Measurements from ENCODE around the gene ERG28.

The ERG28 gene

GRCh38 chr14:75660630-75661498, at the start of gene ERG28, which contains the start of gene TTLL5:
Gene ERG28, minus strand, starts transcription at chr14:75660876. Its CDS starts 3,374 bp downstream, at chr14:75657502.
Gene TTLL5, plus strand, starts transcription at chr14:75661246. Its CDS starts 1,904 bp downstream, at chr14:75663150.
- TF ChIP-seq ZFX (IDR thresholded peaks at IDR 0.05; ENCODE audit: borderline replicate concordance) (no peak), CTCF (IDR thresholded peaks at IDR 0.05) (no peak)
- H3K27ac ChIP-seq: peak within 1 kb of the TSS; percentile 93

GRCh38 chr14:75709207-75709812, 48.6 kb upstream of the ERG28 start:
- TF ChIP-seq CTCF (IDR thresholded peaks at IDR 0.05) (peak; percentile 87), ZFX (IDR thresholded peaks at IDR 0.05; ENCODE audit: borderline replicate concordance) (no peak)
- H3K27ac ChIP-seq: no peak overlapping the region

- no peak overlapping the region for H3K27ac ChIP-seq
- TF ChIP-seq ZFX (IDR thresholded peaks at IDR 0.05; ENCODE audit: borderline replicate concordance) (no peak), CTCF (IDR thresholded peaks at IDR 0.05) (no peak)
Measured at GRCh38 chr14:75705014-75705413, 44.3 kb upstream of the ERG28 start.

- no peak overlapping the region for H3K27ac ChIP-seq
- no peak for TF ChIP-seq ZFX (IDR thresholded peaks at IDR 0.05; ENCODE audit: borderline replicate concordance)
- no peak for TF ChIP-seq CTCF (IDR thresholded peaks at IDR 0.05)
Measured at GRCh38 chr14:75703467-75703866, 42.8 kb upstream of the ERG28 start.

GRCh38 chr14:75702616-75703261, 42.1 kb upstream of the ERG28 start:
- no peak overlapping the region for H3K27ac ChIP-seq

GRCh38 chr14:75702122-75702521, 41.4 kb upstream of the ERG28 start:
- TF ChIP-seq CTCF (IDR thresholded peaks at IDR 0.05) (no peak), ZFX (IDR thresholded peaks at IDR 0.05; ENCODE audit: borderline replicate concordance) (no peak)
- no peak overlapping the region for H3K27ac ChIP-seq

More at GRCh38 chr14:75702616-75703261, 42.1 kb upstream of the ERG28 start:
- no peak for TF ChIP-seq CTCF (IDR thresholded peaks at IDR 0.05)
- TF ChIP-seq ZFX (IDR thresholded peaks at IDR 0.05; ENCODE audit: borderline replicate concordance): no peak
